ENCODE measurements around the gene LEAP2. TPM values are rescaled to one million over a fixed set of nuclear protein-coding genes. Genes with fewer than 3 reads are reported as not detected.

LEAP2 gene
- 0.63 and 0.64 TPM in 2 replicates for polyA plus RNA-seq (2012; rRNA removed)
- 0.19 and 0.22 TPM in 2 replicates for polyA plus RNA-seq (2012; cell fraction: cytosol; rRNA removed)
- polyA plus RNA-seq (2012; cell fraction: nucleus; rRNA removed) = 3.8 and 5.5 TPM in 2 replicates

GRCh38 chr5:132873119-132873929 lies at the start of gene LEAP2:
TSS of gene LEAP2 (plus strand) at chr5:132873668. CDS start at chr5:132873695, 27 bp downstream.
- POLR2A ChIA-PET = no interaction called here
- Histone ChIP-seq H4K20me1 (ENCODE audit: insufficient read depth) (0 out of 2 replicates have a peak, but pooled peaks cover 3% of the 10 kb centered on the region), H3K9me3 (no peaks in the 10 kb centered on the region), H3K79me2 (ENCODE audit: insufficient read depth) (peaks cover under 1% of the 10 kb centered on the region; the same call in 1 of the 2 replicates), H3K27ac (ENCODE audit: low read depth in 2 of 2, low read length in 1 of 2) (no peak within 1 kb of the TSS), H3K9me2 (no peaks in the 10 kb centered on the region), H3K36me3 (replicated peaks in 1 of 2; ENCODE audit: control insufficient read depth in 1 of 2, insufficient read depth in 2 of 2, low read length in 1 of 2) (peaks cover 49 to 85% of the 10 kb centered on the region in 2 experiments), H3K4me3 (ENCODE audit: low read depth in 2 of 2, low read length in 1 of 2) (no peak within 1 kb of the TSS), H2AFZ (ENCODE audit: low read depth) (no peak within 1 kb of the TSS), H3F3A (replicated peaks; ENCODE audit: insufficient read depth) (peaks cover 17% of the 10 kb centered on the region), H3K4me1 (ENCODE audit: control insufficient read depth in 1 of 2, insufficient read depth in 2 of 2, low read depth in 1 of 2, low read length in 1 of 2) (peaks cover 0 to 4% of the 10 kb centered on the region in 2 experiments; a peak in 1 of 4 replicates), H3K9ac (no peak within 1 kb of the TSS), H3K27me3 (ENCODE audit: insufficient read depth) (no peaks in the 10 kb centered on the region), H3K4me2 (no peak within 1 kb of the TSS)
- CTCF ChIA-PET = interaction anchor here (1.3 to 11.1 kb wide), 4 partner anchors 10 to 44 kb away, joined by 4 to 75 read pairs (median 6); partner anchors contain the start of gene SHROOM1
- DNase-seq = no peak
- TF ChIP-seq TAF1 (IDR thresholded peaks at IDR 0.05; ENCODE audit: borderline replicate concordance, low read depth, low read length) = no peak
- TF ChIP-seq MAX (IDR thresholded peaks at IDR 0.05; ENCODE audit: low read depth) = no peak
- TF ChIP-seq TEAD4 (IDR thresholded peaks at IDR 0.05; ENCODE audit: borderline replicate concordance, insufficient read depth) = no peak
- TF ChIP-seq CHD2 (IDR thresholded peaks at IDR 0.05; ENCODE audit: low read length, partially characterized antibody) = no peak
- no peak for TF ChIP-seq POLR2AphosphoS5 (IDR thresholded peaks at IDR 0.05; ENCODE audit: low read depth, low read length)
- TF ChIP-seq JUND (IDR thresholded peaks at IDR 0.05) = no peak
- TF ChIP-seq RAD21 (IDR thresholded peaks at IDR 0.05; ENCODE audit: low read length) = no peak
- TF ChIP-seq USF2 (IDR thresholded peaks at IDR 0.05; ENCODE audit: borderline replicate concordance, low read depth, low read length) = no peak
- TF ChIP-seq FOSL2 (IDR thresholded peaks at IDR 0.05; ENCODE audit: borderline replicate concordance, low read depth) = no peak
- no peak for TF ChIP-seq ZBTB33 (IDR thresholded peaks at IDR 0.05; ENCODE audit: borderline replicate concordance, low read depth)
- no peak for TF ChIP-seq EP300 (IDR thresholded peaks at IDR 0.05; ENCODE audit: borderline replicate concordance in 1 of 2, low read depth in 1 of 2, low read length in 1 of 2)
- no peak for TF ChIP-seq SMC3 (IDR thresholded peaks at IDR 0.05; ENCODE audit: low read depth, low read length)
- no peak for TF ChIP-seq NFIC (IDR thresholded peaks at IDR 0.05; ENCODE audit: borderline replicate concordance)
- no peak for TF ChIP-seq ELF1 (IDR thresholded peaks at IDR 0.05)
- TF ChIP-seq RCOR1 (IDR thresholded peaks at IDR 0.05; ENCODE audit: low read length) = no peak
- no peak for TF ChIP-seq GABPA (IDR thresholded peaks at IDR 0.05; ENCODE audit: low read depth)
- no peak for TF ChIP-seq YY1 (IDR thresholded peaks at IDR 0.05; ENCODE audit: low read depth)
- no peak for TF ChIP-seq TCF12 (IDR thresholded peaks at IDR 0.05)
- TF ChIP-seq EZH2phosphoT487 (IDR thresholded peaks at IDR 0.05; ENCODE audit: borderline replicate concordance, low read depth) = no peak
- 78% methylated on average over 6 of the region's 6 CpGs for WGBS (ENCODE audit: low lambda C conversion rate)
